K562 (cell line): ENCODE results near the gene MACROD2. TPM values are rescaled to one million over a fixed set of nuclear protein-coding genes. Genes with fewer than 3 reads are reported as not detected.

Experiments
- ATAC-seq: fragments of 200-7000 bp; cut with Tn5 transposase; 3 replicates; pipeline ENCODE4 v1.9.1; 2020; ENCODE audit warnings: moderate library complexity
- BruUV-seq: library from RNA; stranded (reverse); fragments of 400-500 nt; replicated peaks from 2 replicates; lab custom pipeline; 2021; lab: Mats Ljungman, UMichigan
- CTCF ChIA-PET: fragments of 300-600 bp; formaldehyde crosslinking; extraction: SDS; loops from one replicate; lab custom pipeline; 2021; ENCODE audit warnings: low intra/inter-chr PET ratio; lab: Yijun Ruan, JAX
- POLR2A ChIA-PET: fragments of 300-600, 350-650 bp; sonication (Branson Sonifier 250); formaldehyde crosslinking; extraction: SDS; loops from one replicate; lab custom pipeline; 2021; ENCODE audit warnings: antibody characterized with exemption, inconsistent platforms; lab: Yijun Ruan, JAX
- DNase-seq, 4 experiments: peaks; one replicate each; pipeline versions ENCODE4 v3.0.0 to v3.0.0-alpha.2; 2011 to 2018; ENCODE audit warnings: low spot score in 3 of 4, mixed read lengths in 3 of 4; ENCODE audit errors: extremely low read depth in 1 of 4
- FAIRE-seq: peaks from 2 replicates; lab custom pipeline; 2011; peaks lifted over from hg19 to GRCh38; lab: Jason Lieb, UNC
- H2AFZ ChIP-seq: 2 replicates; pipeline ENCODE4 v1.6.0; 2011; ENCODE audit warnings: low read depth, low read length, control low read depth, inconsistent platforms
- H3K27ac ChIP-seq: fragments of 200-600 bp; 3 replicates; pipeline ENCODE4 v1.8.0; 2011; ENCODE audit warnings: low read depth, mild to moderate bottlenecking, control low read depth, inconsistent platforms, low read length, moderate library complexity, mixed read lengths; ENCODE audit errors: extremely low read depth
- H3K27me3 ChIP-seq, 2 experiments: fragments of 300-600 bp in 1 of 2; 2 replicates in 1 of 2; 3 replicates in 1 of 2; pipeline versions ENCODE4 v1.6.0 to v1.8.0; 2011; ENCODE audit warnings: inconsistent platforms in 2 of 2, low read length in 2 of 2, mild to moderate bottlenecking in 1 of 2, mixed read lengths in 1 of 2, moderate library complexity in 1 of 2; ENCODE audit not compliant: control insufficient read depth in 2 of 2, insufficient read depth in 2 of 2
- H3K36me3 ChIP-seq: fragments of 300-600 bp; 3 replicates; pipeline ENCODE4 v1.8.0; 2011; ENCODE audit warnings: mild to moderate bottlenecking, low read length, inconsistent platforms; ENCODE audit not compliant: control insufficient read depth, insufficient read depth
- H3K4me1 ChIP-seq, 2 experiments: fragments of 200-600 bp in 1 of 2; replicated peaks in 1 of 2; 2 replicates in 1 of 2; 3 replicates in 1 of 2; pipeline versions ENCODE4 v1.5.1 to v1.8.0; 2011; ENCODE audit warnings: inconsistent platforms in 2 of 2, low read length in 2 of 2, mild to moderate bottlenecking in 1 of 2, mixed read lengths in 1 of 2, moderate library complexity in 1 of 2; ENCODE audit not compliant: control insufficient read depth in 2 of 2, insufficient read depth in 2 of 2
- H3K4me2 ChIP-seq: 2 replicates; pipeline ENCODE4 v1.6.1; 2011; ENCODE audit warnings: low read length, control low read depth, inconsistent platforms, mixed read lengths; ENCODE audit not compliant: insufficient read depth
- H3K4me3 ChIP-seq: fragments of 200-600 bp; sonication (generic), shearing (Covaris generic); 2 replicates; pipeline ENCODE4 v1.5.1; 2016; ENCODE audit warnings: control low read depth, inconsistent platforms
- H3K79me2 ChIP-seq: fragments of 200-600 bp; 3 replicates; pipeline ENCODE4 v1.8.0; 2011; ENCODE audit warnings: low read length, inconsistent platforms; ENCODE audit not compliant: control insufficient read depth, insufficient read depth
- H3K9ac ChIP-seq, 2 experiments: 2 replicates each; pipeline versions ENCODE4 v1.6.0 to v1.6.1; 2011; ENCODE audit warnings: low read depth in 2 of 2, low read length in 2 of 2, control low read depth in 1 of 2, inconsistent platforms in 1 of 2, mild to moderate bottlenecking in 1 of 2, mixed read lengths in 1 of 2; ENCODE audit not compliant: insufficient read depth in 1 of 2
- H3K9me1 ChIP-seq: one replicate; pipeline ENCODE4 v1.6.0; 2011; ENCODE audit warnings: inconsistent platforms, mild to moderate bottlenecking, low read length, moderate library complexity; ENCODE audit not compliant: control insufficient read depth, insufficient read depth
- H3K9me3 ChIP-seq: replicated peaks from 2 replicates; pipeline ENCODE4 v1.5.1; 2011; ENCODE audit warnings: low read depth, low read length, inconsistent platforms; ENCODE audit not compliant: control insufficient read depth, insufficient read depth
- H4K20me1 ChIP-seq: replicated peaks from 2 replicates; pipeline ENCODE4 v1.6.1; 2011; ENCODE audit warnings: low read length, inconsistent platforms, mixed read lengths; ENCODE audit not compliant: control insufficient read depth, insufficient read depth
- HMGN3 ChIP-seq: IDR thresholded peaks from 2 replicates; pipeline ENCODE4 v1.6.1; 2011; ENCODE audit warnings: borderline replicate concordance, low read depth, mild to moderate bottlenecking, mixed read lengths, low read length; ENCODE audit not compliant: insufficient read length; ENCODE audit errors: extremely low read depth
- MYBL2 ChIP-seq, 2 experiments: fragments of 450-650 bp in 1 of 2; sonication (generic) in 1 of 2; formaldehyde crosslinking in 1 of 2; IDR thresholded peaks; 2 replicates each; pipeline versions ENCODE4 v1.6.1 to v1.8.1; 2017 to 2022; ENCODE audit warnings: borderline replicate concordance in 1 of 2, inconsistent platforms in 1 of 2, low read depth in 1 of 2, mild to moderate bottlenecking in 1 of 2, missing genetic modification reagents in 1 of 2, moderate library complexity in 1 of 2
- MYNN ChIP-seq, 2 experiments: sonication (generic); formaldehyde crosslinking in 1 of 2; IDR thresholded peaks; 2 replicates each; pipeline versions ENCODE4 v1.5.0 to v1.6.1; 2016 to 2020; ENCODE audit warnings: antibody characterized with exemption in 1 of 2, missing genetic modification reagents in 1 of 2
- SRSF3 ChIP-seq: fragments of 200-400 bp; formaldehyde crosslinking; IDR thresholded peaks from 2 replicates; pipeline ENCODE4 v1.6.1; 2016; ENCODE audit warnings: mild to moderate bottlenecking, low read length, moderate library complexity; ENCODE audit not compliant: insufficient read depth
- ZFX ChIP-seq: sonication (generic); formaldehyde crosslinking; IDR thresholded peaks from 2 replicates; pipeline ENCODE4 v1.8.0; 2022; ENCODE audit warnings: mild to moderate bottlenecking, missing genetic modification reagents, moderate library complexity
- ZNF282 ChIP-seq: sonication (generic); formaldehyde crosslinking; IDR thresholded peaks from 2 replicates; pipeline ENCODE4 v1.8.1; 2023; ENCODE audit warnings: missing genetic modification reagents
- ZNF551 ChIP-seq: fragments of 250-450 bp; sonication (Bioruptor Pico); IDR thresholded peaks from 2 replicates; pipeline ENCODE4 v1.5.0; 2021; ENCODE audit warnings: mild to moderate bottlenecking, moderate library complexity
- ZNF583 ChIP-seq: fragments of 250-450 bp; sonication (Bioruptor Pico); IDR thresholded peaks from 2 replicates; pipeline ENCODE4 v1.4.0; 2020
- WGBS: fragments of 100-300 bp; shearing (Covaris generic); methylation state at CpG from one replicate; pipeline ENCODE4 v1.1.6; 2016; ENCODE audit warnings: low coverage, mixed read lengths; ENCODE audit not compliant: insufficient coverage; ENCODE audit errors: missing lambda C conversion rate; 5-methylcytosine and 5-hydroxymethylcytosine counted together
- in situ Hi-C: fragments of 300-500 bp; cut with MboI; formaldehyde crosslinking; loops from 4 replicates; pipeline ENCODE4 v1.15.0; 2018; ENCODE audit warnings: inconsistent platforms, mixed read lengths
- intact Hi-C: fragments of 100-400 bp; cut with micrococcal nuclease; formaldehyde crosslinking; loops from 2 replicates; pipeline ENCODE4 v1.14.2; 2022
- polyA plus RNA-seq, 8 experiments: library from polyadenylated mRNA; depleted of rRNA in 4 of 8; stranded (reverse) in 5 of 8; unstranded in 3 of 8; fragments of >200 nt; fragmentation: Nextera tagmentation in 2 of 8; fragmentation: Illumina TruSeq in 1 of 8; extraction: Ambion mirVana in 2 of 8; extraction: Trizol in 1 of 8; gene quantifications; 2 replicates each; pipeline versions ENCODE4 v1.2.1 to v1.2.3, GENCODE V29; 2011 to 2014; ENCODE audit warnings: inconsistent platforms in 1 of 8, missing spikeins in 1 of 8
- total RNA-seq, 7 experiments: library from RNA; depleted of rRNA in 6 of 7; stranded (reverse); fragments of >200 nt in 6 of 7; fragmentation: Illumina TruSeq in 2 of 7; extraction: Trizol in 2 of 7; gene quantifications; 2 replicates each; pipeline versions ENCODE4 v1.2.1 to v1.2.3, GENCODE V29; 2011 to 2021; ENCODE audit warnings: low replicate concordance in 1 of 7

The MACROD2 gene
- total and polyA plus RNA-seq, 9 of the 15 experiments (the other 6 are each of a cell fraction or from before 2014, with no cell fraction given) = not detected

GRCh38 chr20:14355791-14356190 is 360.5 kb downstream of the MACROD2 start:
- H3K9me1 ChIP-seq = no peaks in the 10 kb centered on the region
- no peak overlapping the region for H3K27ac ChIP-seq
- BruUV-seq = no TSS peak
- intact Hi-C loops = no loop called here
- H3K4me2 ChIP-seq = no peak overlapping the region
- WGBS = 0% methylated on average over 1 of the region's 1 CpG
- H3K79me2 ChIP-seq = no peaks in the 10 kb centered on the region
- CTCF ChIA-PET = no interaction called here
- H3K4me1 ChIP-seq = no peaks in the 10 kb centered on the region
- no peak for ATAC-seq
- no peaks in the 10 kb centered on the region for H3K36me3 ChIP-seq
- POLR2A ChIA-PET = no interaction called here
- no peak for FAIRE-seq
- H3K9me3 ChIP-seq = no peaks in the 10 kb centered on the region
- H3K4me3 ChIP-seq = no peak overlapping the region
- in situ Hi-C loops = no loop called here
- no peaks in the 10 kb centered on the region for H3K27me3 ChIP-seq
- no peak overlapping the region for H2AFZ ChIP-seq
- DNase-seq = no peak
- no peak overlapping the region for H3K9ac ChIP-seq
- TF ChIP-seq ZNF583 (CRISPR knock-in tag) (no peak), SRSF3 (no peak), ZNF551 (no peak), MYBL2 (IDR thresholded peaks at IDR 0.05; ENCODE audit: low read depth) (no peak), MYBL2 (CRISPR knock-in tag; IDR thresholded peaks at IDR 0.05; ENCODE audit: borderline replicate concordance) (no peak), HMGN3 (no peak), ZFX (CRISPR knock-in tag) (no peak), ZNF282 (no peak), MYNN (IDR thresholded peaks at IDR 0.05) (no peak), MYNN (CRISPR knock-in tag; IDR thresholded peaks at IDR 0.05) (no peak)
- no peaks in the 10 kb centered on the region for H4K20me1 ChIP-seq
